Tibial nerve (tissue), 4 donors: ENCODE results near the gene DROSHA. TPM values are rescaled to one million over a fixed set of nuclear protein-coding genes. Genes with fewer than 3 reads are reported as not detected.

Source experiments
- DNase-seq, 2 donors: peaks; one replicate each; pipeline ENCODE4 v3.0.0-alpha.2; 2019; ENCODE audit warnings: low spot score in 2 of 2
- H3K27ac ChIP-seq, 4 donors: fragments of 200-600 bp; sonication (generic) in 3 of 4; one replicate each; pipeline ENCODE4 v1.5.1; 2017 to 2019; ENCODE audit warnings: mild to moderate bottlenecking in 1 of 4
- H3K27me3 ChIP-seq, 2 donors: fragments of 200-600 bp; sonication (generic) in 1 of 2; one replicate each; pipeline versions ENCODE4 v1.5.1 to v1.6.0; 2017 to 2019
- H3K36me3 ChIP-seq, 3 donors: fragments of 200-600 bp; sonication (generic); one replicate each; pipeline ENCODE4 v1.5.1; 2018 to 2019
- H3K4me1 ChIP-seq, 4 donors: fragments of 200-600 bp; sonication (generic) in 3 of 4; one replicate each; pipeline ENCODE4 v1.5.1; 2017 to 2019
- H3K4me3 ChIP-seq, 4 donors: fragments of 200-600 bp; sonication (generic) in 3 of 4; one replicate each; pipeline ENCODE4 v1.5.1; 2017 to 2019; ENCODE audit warnings: mild to moderate bottlenecking in 1 of 4, moderate library complexity in 1 of 4
- H3K9me3 ChIP-seq, 4 donors: fragments of 200-600 bp; sonication (generic) in 3 of 4; one replicate each; pipeline ENCODE4 v1.5.1; 2017 to 2019
- EP300 ChIP-seq, 2 donors: sonication (generic); formaldehyde crosslinking; IDR thresholded peaks; one replicate each; pipeline ENCODE4 v1.6.1; 2017; ENCODE audit warnings: antibody characterized with exemption in 2 of 2, mild to moderate bottlenecking in 1 of 2
- POLR2A ChIP-seq, 2 donors: fragments of 450-650 bp; IDR thresholded peaks; one replicate each; pipeline ENCODE4 v1.6.1; 2017; ENCODE audit warnings: antibody characterized with exemption in 2 of 2, mild to moderate bottlenecking in 2 of 2, moderate library complexity in 2 of 2
- WGBS, 2 donors: methylation state at CpG; one replicate each; pipeline ENCODE4 v1.1.5; 2018; 5-methylcytosine and 5-hydroxymethylcytosine counted together
- total RNA-seq, 4 donors: library from RNA; depleted of rRNA; stranded (reverse); fragments of >200 nt; gene quantifications; one replicate each; pipeline ENCODE4 v1.1.0, GENCODE V29; 2016
- TF ChIP-seq, protein P1 (sequence below), 5 experiments: fragments of 200-600 bp in 3 of 5; fragments of 450-650 bp in 2 of 5; sonication (generic) in 3 of 5; IDR thresholded peaks; one replicate each; pipeline ENCODE4 v1.5.1; 2016 to 2019; ENCODE audit warnings: antibody characterized with exemption in 5 of 5, mild to moderate bottlenecking in 3 of 5, moderate library complexity in 2 of 5

Gene DROSHA
- total RNA-seq, 4 donors from 2014 or later = 53.0 to 65.9 (median 59.6) TPM

GRCh38 chr5:31375999-31376720, 155.7 kb downstream of the DROSHA start:
- Histone ChIP-seq H3K36me3 (no peaks in the 10 kb centered on the region), H3K27ac (no peak overlapping the region), H3K27me3 (no peaks in the 10 kb centered on the region), H3K4me3 (no peak overlapping the region), H3K9me3 (no peaks in the 10 kb centered on the region), H3K4me1 (no peaks in the 10 kb centered on the region)
- WGBS, 2 donors = 92% methylated on average over 10 of the region's 10 CpGs
- DNase-seq = no peak
- no peak for TF ChIP-seq POLR2A (IDR thresholded peaks at IDR 0.05)
- TF ChIP-seq, protein P1, sequence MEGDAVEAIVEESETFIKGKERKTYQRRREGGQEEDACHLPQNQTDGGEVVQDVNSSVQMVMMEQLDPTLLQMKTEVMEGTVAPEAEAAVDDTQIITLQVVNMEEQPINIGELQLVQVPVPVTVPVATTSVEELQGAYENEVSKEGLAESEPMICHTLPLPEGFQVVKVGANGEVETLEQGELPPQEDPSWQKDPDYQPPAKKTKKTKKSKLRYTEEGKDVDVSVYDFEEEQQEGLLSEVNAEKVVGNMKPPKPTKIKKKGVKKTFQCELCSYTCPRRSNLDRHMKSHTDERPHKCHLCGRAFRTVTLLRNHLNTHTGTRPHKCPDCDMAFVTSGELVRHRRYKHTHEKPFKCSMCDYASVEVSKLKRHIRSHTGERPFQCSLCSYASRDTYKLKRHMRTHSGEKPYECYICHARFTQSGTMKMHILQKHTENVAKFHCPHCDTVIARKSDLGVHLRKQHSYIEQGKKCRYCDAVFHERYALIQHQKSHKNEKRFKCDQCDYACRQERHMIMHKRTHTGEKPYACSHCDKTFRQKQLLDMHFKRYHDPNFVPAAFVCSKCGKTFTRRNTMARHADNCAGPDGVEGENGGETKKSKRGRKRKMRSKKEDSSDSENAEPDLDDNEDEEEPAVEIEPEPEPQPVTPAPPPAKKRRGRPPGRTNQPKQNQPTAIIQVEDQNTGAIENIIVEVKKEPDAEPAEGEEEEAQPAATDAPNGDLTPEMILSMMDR (IDR thresholded peaks at IDR 0.05) = no peak
- TF ChIP-seq EP300 (IDR thresholded peaks at IDR 0.05) = no peak

- H3K36me3 ChIP-seq = no peaks in the 10 kb centered on the region
- TF ChIP-seq, protein P1 (IDR thresholded peaks at IDR 0.05) = no peak
- TF ChIP-seq EP300 (IDR thresholded peaks at IDR 0.05) (no peak), POLR2A (IDR thresholded peaks at IDR 0.05) (no peak)
- H3K27me3 ChIP-seq = no peaks in the 10 kb centered on the region
- H3K27ac ChIP-seq = no peak overlapping the region
- no peaks in the 10 kb centered on the region for H3K9me3 ChIP-seq
- H3K4me3 ChIP-seq = no peak overlapping the region
- no peak for DNase-seq
- 50 to 57% methylated on average over 1 of the region's 1 CpG for WGBS, 2 donors
- peaks cover 0 to under 1% (median 0%) of the 10 kb centered on the region in 4 donors for H3K4me1 ChIP-seq
Observed at GRCh38 chr5:31372124-31372523, 159.8 kb downstream of the DROSHA start.

GRCh38 chr5:31366941-31367340, 165.0 kb downstream of the DROSHA start:
- Histone ChIP-seq H3K4me1 (peaks cover 0 to 5% (median 0%) of the 10 kb centered on the region in 4 donors), H3K36me3 (no peaks in the 10 kb centered on the region), H3K4me3 (no peak overlapping the region), H3K27me3 (no peaks in the 10 kb centered on the region), H3K27ac (no peak overlapping the region), H3K9me3 (no peaks in the 10 kb centered on the region)
- 31 to 47% methylated on average over 5 of the region's 5 CpGs for WGBS, 2 donors
- DNase-seq = no peak
- TF ChIP-seq EP300 (IDR thresholded peaks at IDR 0.05) (no peak), POLR2A (IDR thresholded peaks at IDR 0.05) (no peak)
- TF ChIP-seq, protein P1 (IDR thresholded peaks at IDR 0.05) = no peak

- no peaks in the 10 kb centered on the region for H3K27me3 ChIP-seq
- no peaks in the 10 kb centered on the region for H3K9me3 ChIP-seq
- no peak for DNase-seq
- peaks cover 0 to 5% (median 0%) of the 10 kb centered on the region in 4 donors for H3K4me1 ChIP-seq
- no peaks in the 10 kb centered on the region for H3K36me3 ChIP-seq
- TF ChIP-seq EP300 (IDR thresholded peaks at IDR 0.05) (no peak), POLR2A (IDR thresholded peaks at IDR 0.05) (no peak)
- TF ChIP-seq, protein P1 (IDR thresholded peaks at IDR 0.05) = no peak
- 91 to 97% methylated on average over 3 of the region's 3 CpGs for WGBS, 2 donors
- no peak overlapping the region for H3K4me3 ChIP-seq
- no peak overlapping the region for H3K27ac ChIP-seq
Observed at GRCh38 chr5:31365776-31366175, 166.1 kb downstream of the DROSHA start.

GRCh38 chr5:31364881-31365636, 166.8 kb downstream of the DROSHA start:
- Histone ChIP-seq H3K36me3 (no peaks in the 10 kb centered on the region), H3K9me3 (no peaks in the 10 kb centered on the region), H3K27me3 (no peaks in the 10 kb centered on the region), H3K27ac (no peak overlapping the region), H3K4me3 (no peak overlapping the region), H3K4me1 (peaks cover 0 to 5% (median 0%) of the 10 kb centered on the region in 4 donors)
- no peak for TF ChIP-seq POLR2A (IDR thresholded peaks at IDR 0.05)
- TF ChIP-seq, protein P1 (IDR thresholded peaks at IDR 0.05) = no peak
- TF ChIP-seq EP300 (IDR thresholded peaks at IDR 0.05) = no peak
- no peak for DNase-seq
- WGBS, 2 donors = 86 to 88% methylated on average over 2 of the region's 2 CpGs
